MCF 10A (cell line): Measurements from ENCODE around the gene ZNF607. TPM values are rescaled to one million over a fixed set of nuclear protein-coding genes. Genes with fewer than 3 reads are reported as not detected.

Source experiments
- BruUV-seq: library from RNA; stranded (reverse); fragments of 400-500 nt; replicated peaks from 2 replicates; lab custom pipeline; 2021; lab: Mats Ljungman, UMichigan
- CTCF ChIA-PET: fragments of 300-600 bp; sonication (Branson Sonifier 250); formaldehyde crosslinking; extraction: SDS; loops from one replicate; lab custom pipeline; 2021; ENCODE audit warnings: antibody characterized with exemption, inconsistent platforms; lab: Yijun Ruan, JAX
- POLR2A ChIA-PET: fragments of 300-600, 350-650 bp; sonication (Branson Sonifier 250); formaldehyde crosslinking; extraction: SDS; loops from one replicate; lab custom pipeline; 2020; ENCODE audit warnings: antibody characterized with exemption, inconsistent platforms; lab: Yijun Ruan, JAX
- DNase-seq: peaks from one replicate; pipeline ENCODE4 v3.0.0-alpha.2; 2018; ENCODE audit not compliant: unreplicated experiment
- H3K27ac Mint-ChIP-seq: one replicate; pipeline ENCODE4 v1.8.0; 2022; ENCODE audit warnings: mild to moderate bottlenecking, low read depth, mixed read lengths; ENCODE audit not compliant: unreplicated experiment
- H3K27me3 Mint-ChIP-seq: one replicate; pipeline ENCODE4 v1.8.0; 2022; ENCODE audit warnings: mixed read lengths; ENCODE audit not compliant: insufficient read depth, unreplicated experiment
- H3K36me3 Mint-ChIP-seq: one replicate; pipeline ENCODE4 v1.8.0; 2022; ENCODE audit warnings: mild to moderate bottlenecking, moderate library complexity, mixed read lengths; ENCODE audit not compliant: insufficient read depth, unreplicated experiment
- H3K4me1 Mint-ChIP-seq: one replicate; pipeline ENCODE4 v1.8.0; 2022; ENCODE audit warnings: mixed read lengths; ENCODE audit not compliant: insufficient read depth, unreplicated experiment
- H3K4me3 Mint-ChIP-seq: one replicate; pipeline ENCODE4 v1.8.0; 2022; ENCODE audit warnings: mild to moderate bottlenecking, moderate library complexity, mixed read lengths; ENCODE audit not compliant: unreplicated experiment
- H3K9me3 Mint-ChIP-seq: one replicate; pipeline ENCODE4 v1.8.0; 2022; ENCODE audit warnings: mixed read lengths; ENCODE audit not compliant: unreplicated experiment
- CTCF ChIP-seq: fragments of 200-600 bp; IDR thresholded peaks from one replicate; pipeline ENCODE4 v1.8.0; 2022; ENCODE audit warnings: antibody characterized with exemption, mild to moderate bottlenecking; ENCODE audit not compliant: unreplicated experiment
- intact Hi-C: fragments of 100-400 bp; cut with micrococcal nuclease; formaldehyde crosslinking; loops from 2 replicates; pipeline ENCODE4 v1.14.1; 2022
- total RNA-seq: library from RNA; stranded (reverse); gene quantifications from 2 replicates; pipeline ENCODE4 v1.2.3, GENCODE V29; 2022

ZNF607 gene
- total RNA-seq, 1 experiment from 2014 or later: 3.0 TPM

DNA sequence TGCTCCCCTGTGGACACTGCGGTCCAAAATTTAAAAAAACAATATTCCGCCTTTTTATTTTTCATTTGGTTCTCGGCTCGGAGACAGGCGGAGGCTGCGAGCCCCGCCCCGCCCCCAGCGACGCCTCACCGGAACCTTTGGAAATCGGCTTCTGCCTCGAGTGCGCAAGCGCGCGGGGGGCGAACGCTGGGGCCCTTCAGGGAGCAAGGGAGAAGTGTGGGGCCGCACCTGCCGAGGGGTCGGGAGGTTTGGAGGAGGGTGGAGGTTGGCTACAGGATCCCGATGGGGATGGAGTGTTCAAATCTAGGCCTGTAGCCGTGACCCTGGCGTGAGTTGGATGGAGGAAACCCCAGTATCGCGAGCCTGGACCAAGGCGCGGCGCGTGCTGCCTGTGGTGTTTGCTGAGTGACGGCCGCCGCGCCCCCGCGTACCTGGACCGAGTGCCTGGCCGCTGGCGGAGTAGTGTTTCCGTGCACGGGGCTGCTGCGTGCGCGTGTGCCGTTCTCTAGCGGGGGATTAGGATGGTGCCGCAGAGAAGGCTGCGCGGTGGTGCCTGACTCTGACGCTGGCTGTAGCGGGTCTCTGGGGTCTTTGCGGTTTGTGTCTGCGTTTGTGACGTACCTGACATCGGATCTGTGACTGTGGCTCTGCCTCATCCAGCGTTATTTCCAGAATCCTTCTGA, 63.7 kb downstream of the ZNF607 start:
- BruUV-seq: no TSS peak
- POLR2A ChIA-PET: interaction anchor here (0.8 to 3.8 kb wide), 5 partner anchors 60 to 285 kb away, joined by 3 to 70 read pairs (median 16); partner anchors contain the start of genes ZNF527, ZNF540, ZNF571 and ZNF573
- DNase-seq: peak; percentile 87
- peaks cover 15% of the 10 kb centered on the region for H3K9me3 Mint-ChIP-seq
- peak overlapping the region; percentile 89 for H3K4me3 Mint-ChIP-seq
- CTCF ChIA-PET: no interaction called here
- peak overlapping the region; percentile 91 for H3K27ac Mint-ChIP-seq
- H3K4me1 Mint-ChIP-seq: peaks cover 9% of the 10 kb centered on the region
- no peak for TF ChIP-seq CTCF
- intact Hi-C loops: loop anchor here (1.0 to 5.0 kb wide), 3 partner anchors 62 to 84 kb away; partner anchors contain the start of genes ZNF540, ZNF571 and ZNF607
- no peaks in the 10 kb centered on the region for H3K27me3 Mint-ChIP-seq
- peaks cover 5% of the 10 kb centered on the region for H3K36me3 Mint-ChIP-seq

DNA sequence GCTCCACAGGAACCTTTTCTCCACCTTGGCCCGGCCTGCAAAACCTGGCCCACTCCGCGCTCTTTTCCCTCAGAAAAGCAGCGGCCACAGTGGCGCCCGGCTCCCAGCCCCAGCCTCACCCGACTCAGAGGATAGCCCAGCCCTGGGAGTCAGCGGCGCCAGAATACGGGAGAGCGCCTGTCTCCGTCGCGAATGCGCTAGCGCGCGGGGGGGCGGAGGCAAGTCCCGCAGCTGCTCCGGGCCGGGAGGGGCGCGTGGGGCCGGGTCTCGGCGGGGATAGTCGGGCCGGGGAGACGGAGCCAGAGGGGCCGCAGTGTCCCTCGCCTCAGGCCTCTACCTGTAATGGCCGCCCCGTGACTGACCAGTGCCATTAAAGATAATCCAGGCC, 64.3 kb downstream of the ZNF607 start, which contains the start of gene ZFP30:
ZFP30 (minus strand) TSS at position 165 of the 388 bp plus-strand sequence. CDS start 7,643 bp downstream, outside the sequence.
- ChIA-PET POLR2A (interaction anchor here (0.6 to 3.8 kb wide), 8 partner anchors 46 to 804 kb away, joined by 3 to 70 read pairs (median 8); partner anchors contain the start of genes ZNF345, ZNF527, ZNF540 and ZNF571), CTCF (no interaction called here)
- TF ChIP-seq CTCF: no peak
- Mint-ChIP-seq H3K4me1 (peaks cover 9% of the 10 kb centered on the region), H3K27ac (peak within 1 kb of the TSS; percentile 91), H3K36me3 (peaks cover 5% of the 10 kb centered on the region), H3K4me3 (peak within 1 kb of the TSS; percentile 89), H3K9me3 (peaks cover 15% of the 10 kb centered on the region), H3K27me3 (no peaks in the 10 kb centered on the region)
- no TSS peak for BruUV-seq
- DNase-seq: peak; percentile 84
- intact Hi-C loops: loop anchor here (1.0 to 5.0 kb wide), 3 partner anchors 61 to 83 kb away; partner anchors contain the start of genes ZNF540, ZNF571 and ZNF607

- POLR2A ChIA-PET: interaction anchor here (0.6 to 3.8 kb wide), 12 partner anchors 45 to 1082 kb away, joined by 3 to 70 read pairs (median 3); partner anchors contain the start of genes ZNF345, ZNF527, ZNF529 and ZNF540
- Mint-ChIP-seq H3K27me3 (no peaks in the 10 kb centered on the region), H3K27ac (peak overlapping the region; percentile 91), H3K4me3 (peak overlapping the region; percentile 89), H3K4me1 (peaks cover 9% of the 10 kb centered on the region), H3K9me3 (peaks cover 15% of the 10 kb centered on the region), H3K36me3 (peaks cover 10% of the 10 kb centered on the region)
- DNase-seq: peak; percentile 51
- intact Hi-C loops: loop anchor here (1.0 to 5.0 kb wide), 3 partner anchors 60 to 82 kb away; partner anchors contain the start of genes ZNF540, ZNF571 and ZNF607
- BruUV-seq: no TSS peak
- no peak for TF ChIP-seq CTCF
- CTCF ChIA-PET: no interaction called here
Observed at GRCh38 chr19:37654629-37655300, 64.8 kb downstream of the ZNF607 start.
